Panc1 (cell line): ENCODE measurements around the gene EMX1. TPM values are rescaled to one million over a fixed set of nuclear protein-coding genes. Genes with fewer than 3 reads are reported as not detected.

Experiments used
- ATAC-seq: fragments of 200-7000 bp; cut with Tn5 transposase; 2 replicates; pipeline ENCODE4 v1.9.1; 2020; ENCODE audit warnings: mild to moderate bottlenecking, moderate library complexity
- BruUV-seq: library from RNA; stranded (reverse); fragments of 400-500 nt; replicated peaks from 2 replicates; lab custom pipeline; 2021; lab: Mats Ljungman, UMichigan
- CTCF ChIA-PET: fragments of 300-600 bp; sonication (Branson Sonifier 250); formaldehyde crosslinking; loops from one replicate; lab custom pipeline; 2022; ENCODE audit warnings: antibody characterized with exemption; lab: Charles Lee
- POLR2A ChIA-PET: fragments of 300-600 bp; sonication (Branson Sonifier 250); formaldehyde crosslinking; loops from one replicate; lab custom pipeline; 2022; ENCODE audit warnings: antibody characterized with exemption; lab: Charles Lee
- DNase-seq: peaks from one replicate; pipeline ENCODE4 v3.0.0-alpha.2; 2010; ENCODE audit warnings: low read depth, low spot score
- H3K27ac ChIP-seq: 2 replicates; pipeline ENCODE4 v1.5.1; 2011; ENCODE audit warnings: mild to moderate bottlenecking, low read length, inconsistent platforms
- H3K27me3 ChIP-seq: fragments of 200-500 bp; sonication (Bioruptor generic); 2 replicates; pipeline ENCODE4 v1.6.0; 2014; ENCODE audit warnings: low read length, inconsistent platforms; ENCODE audit not compliant: control insufficient read depth, insufficient read depth
- H3K36me3 ChIP-seq: fragments of 200-500 bp; sonication (Bioruptor generic); 2 replicates; pipeline ENCODE4 v1.5.1; 2014; ENCODE audit warnings: inconsistent platforms, mild to moderate bottlenecking, low read length, moderate library complexity; ENCODE audit not compliant: control insufficient read depth, insufficient read depth
- H3K4me1 ChIP-seq: 2 replicates; pipeline ENCODE4 v1.5.1; 2011; ENCODE audit warnings: inconsistent platforms, mild to moderate bottlenecking, low read length, moderate library complexity; ENCODE audit not compliant: control insufficient read depth, insufficient read depth
- H3K4me3 ChIP-seq, 2 experiments: 2 replicates each; pipeline ENCODE4 v1.5.1; 2011 to 2012; ENCODE audit warnings: low read depth in 2 of 2, low read length in 2 of 2, mild to moderate bottlenecking in 2 of 2, inconsistent platforms in 1 of 2, moderate library complexity in 1 of 2
- H3K9me3 ChIP-seq: fragments of 200-500 bp; sonication (Bioruptor generic); 2 replicates; pipeline ENCODE4 v1.5.1; 2014; ENCODE audit warnings: low read depth, mild to moderate bottlenecking, inconsistent platforms, low read length, moderate library complexity; ENCODE audit not compliant: control insufficient read depth, insufficient read depth
- POLR2AphosphoS5 ChIP-seq: IDR thresholded peaks from 2 replicates; pipeline ENCODE4 v1.6.1; 2012; ENCODE audit warnings: mild to moderate bottlenecking, low read depth, low read length, moderate library complexity
- SIN3A ChIP-seq: IDR thresholded peaks from 2 replicates; pipeline ENCODE4 v1.6.1; 2012; ENCODE audit warnings: low read depth, mild to moderate bottlenecking, low read length, moderate library complexity, borderline replicate concordance; ENCODE audit not compliant: insufficient read depth
- TCF7L2 ChIP-seq: IDR thresholded peaks from 2 replicates; pipeline ENCODE4 v1.6.1; 2011; ENCODE audit warnings: mild to moderate bottlenecking, low read depth, low read length, inconsistent platforms
- in situ Hi-C: cut with HindIII; loops from 2 replicates; pipeline ENCODE4 v1.10.0; 2016; ENCODE audit warnings: low sequenced_read_pairs, low pct_unique_long_range_greater_than_20kb
- intact Hi-C: fragments of 100-400 bp; cut with micrococcal nuclease; formaldehyde crosslinking; loops from one replicate; pipeline ENCODE4 v1.10.0; 2022; ENCODE audit not compliant: unreplicated experiment
- total RNA-seq: library from RNA; stranded (reverse); gene quantifications from one replicate; pipeline ENCODE4 v1.2.1, GENCODE V29; 2021; ENCODE audit not compliant: unreplicated experiment
- TF ChIP-seq, protein P1 (sequence below), 2 experiments: IDR thresholded peaks; 2 replicates each; pipeline ENCODE4 v1.6.1; 2011 to 2012; ENCODE audit warnings: low read depth in 2 of 2, control low read depth in 1 of 2, low read length in 1 of 2, mild to moderate bottlenecking in 1 of 2, moderate library complexity in 1 of 2; ENCODE audit not compliant: insufficient read depth in 1 of 2
- TF ChIP-seq, protein P2 (sequence below): fragments of 450-650 bp; IDR thresholded peaks from 2 replicates; pipeline ENCODE4 v1.5.1; 2017; ENCODE audit warnings: mild to moderate bottlenecking

EMX1 gene
- total RNA-seq, 1 experiment from 2014 or later, result 0.36 TPM

DNA sequence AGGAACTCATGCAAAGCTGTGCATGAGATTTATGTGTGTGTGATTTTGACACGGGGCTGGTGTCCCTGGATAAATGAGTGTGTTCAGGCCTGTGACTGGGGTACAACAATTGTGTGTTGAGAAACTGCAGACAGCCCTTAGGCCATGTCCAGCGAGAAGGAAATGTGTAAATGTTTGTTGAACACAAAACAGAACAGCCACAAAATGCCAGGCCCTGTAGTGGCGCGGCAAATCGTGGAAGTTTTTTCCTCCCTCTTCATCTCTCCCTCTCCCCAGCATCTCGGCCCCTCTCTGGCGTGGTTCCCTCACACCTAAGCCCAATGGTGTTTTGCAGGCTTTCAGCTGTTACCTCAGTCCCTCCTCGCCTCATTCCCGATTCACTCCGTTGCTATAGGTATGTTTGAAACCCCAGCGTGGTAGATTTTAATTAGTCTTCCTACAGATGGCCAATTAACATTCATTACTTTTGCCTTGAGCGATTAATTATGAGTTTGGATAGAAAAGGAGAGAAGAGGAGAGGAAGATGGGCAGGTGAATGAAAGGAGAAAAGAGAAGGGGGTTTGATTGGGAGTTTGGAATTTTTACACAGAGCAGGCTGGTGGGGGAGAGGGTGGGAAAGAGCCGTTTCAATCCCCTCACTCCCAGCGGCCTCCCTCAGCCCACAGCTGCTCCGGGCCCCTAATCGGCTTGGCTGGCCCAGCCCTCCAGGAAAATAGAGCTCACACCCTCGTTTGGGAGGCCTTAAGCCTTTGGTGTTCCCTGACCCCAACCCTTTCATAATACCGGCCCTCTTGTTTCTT, 19.3 kb upstream of the EMX1 start:
- ChIA-PET CTCF (interaction anchor here (0.6 kb wide), 1 partner anchor 1343 kb away, joined by 8 read pairs; no protein-coding TSS in a partner anchor), POLR2A (interaction anchor here (0.5 kb wide), 1 partner anchor 50 kb away, joined by 6 read pairs; no protein-coding TSS in a partner anchor)
- intact Hi-C loops, result no loop called here
- in situ Hi-C loops, result no loop called here
- BruUV-seq, result no TSS peak
- Histone ChIP-seq H3K27me3 (peaks cover 9% of the 10 kb centered on the region; the same call in 1 of the 2 replicates), H3K36me3 (no peaks in the 10 kb centered on the region), H3K9me3 (no peaks in the 10 kb centered on the region), H3K4me1 (no peaks in the 10 kb centered on the region), H3K4me3 (no peak overlapping the region), H3K27ac (no peak overlapping the region)
- DNase-seq (no peak), ATAC-seq (no peak)
- TF ChIP-seq, protein P1, sequence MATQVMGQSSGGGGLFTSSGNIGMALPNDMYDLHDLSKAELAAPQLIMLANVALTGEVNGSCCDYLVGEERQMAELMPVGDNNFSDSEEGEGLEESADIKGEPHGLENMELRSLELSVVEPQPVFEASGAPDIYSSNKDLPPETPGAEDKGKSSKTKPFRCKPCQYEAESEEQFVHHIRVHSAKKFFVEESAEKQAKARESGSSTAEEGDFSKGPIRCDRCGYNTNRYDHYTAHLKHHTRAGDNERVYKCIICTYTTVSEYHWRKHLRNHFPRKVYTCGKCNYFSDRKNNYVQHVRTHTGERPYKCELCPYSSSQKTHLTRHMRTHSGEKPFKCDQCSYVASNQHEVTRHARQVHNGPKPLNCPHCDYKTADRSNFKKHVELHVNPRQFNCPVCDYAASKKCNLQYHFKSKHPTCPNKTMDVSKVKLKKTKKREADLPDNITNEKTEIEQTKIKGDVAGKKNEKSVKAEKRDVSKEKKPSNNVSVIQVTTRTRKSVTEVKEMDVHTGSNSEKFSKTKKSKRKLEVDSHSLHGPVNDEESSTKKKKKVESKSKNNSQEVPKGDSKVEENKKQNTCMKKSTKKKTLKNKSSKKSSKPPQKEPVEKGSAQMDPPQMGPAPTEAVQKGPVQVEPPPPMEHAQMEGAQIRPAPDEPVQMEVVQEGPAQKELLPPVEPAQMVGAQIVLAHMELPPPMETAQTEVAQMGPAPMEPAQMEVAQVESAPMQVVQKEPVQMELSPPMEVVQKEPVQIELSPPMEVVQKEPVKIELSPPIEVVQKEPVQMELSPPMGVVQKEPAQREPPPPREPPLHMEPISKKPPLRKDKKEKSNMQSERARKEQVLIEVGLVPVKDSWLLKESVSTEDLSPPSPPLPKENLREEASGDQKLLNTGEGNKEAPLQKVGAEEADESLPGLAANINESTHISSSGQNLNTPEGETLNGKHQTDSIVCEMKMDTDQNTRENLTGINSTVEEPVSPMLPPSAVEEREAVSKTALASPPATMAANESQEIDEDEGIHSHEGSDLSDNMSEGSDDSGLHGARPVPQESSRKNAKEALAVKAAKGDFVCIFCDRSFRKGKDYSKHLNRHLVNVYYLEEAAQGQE (IDR thresholded peaks at IDR 0.05; ENCODE audit: insufficient read depth in 1 of 2, low read depth in 2 of 2, low read length in 1 of 2), result no peak

DNA sequence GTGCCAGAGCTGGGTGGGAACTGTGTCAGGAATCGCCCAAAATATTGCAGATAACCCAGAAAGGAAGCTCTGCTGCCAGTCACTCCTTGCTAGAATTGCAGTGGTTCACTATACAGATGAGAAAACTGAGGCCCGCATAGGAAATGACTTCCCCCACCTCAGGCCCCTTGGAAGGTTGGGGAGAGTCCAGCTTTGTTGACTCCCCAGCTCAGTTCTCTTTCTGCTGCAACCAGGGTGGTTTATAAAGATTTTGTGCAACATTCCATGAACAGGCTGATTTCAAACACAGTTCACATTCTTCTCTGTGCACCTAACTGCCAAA, 18.8 kb upstream of the EMX1 start:
- ChIA-PET CTCF (no interaction called here), POLR2A (no interaction called here)
- in situ Hi-C loops (no loop called here), intact Hi-C loops (no loop called here)
- H3K4me3 ChIP-seq, result no peak overlapping the region
- TF ChIP-seq POLR2AphosphoS5, result no peak
- TF ChIP-seq TCF7L2, result no peak
- TF ChIP-seq SIN3A, result no peak
- TF ChIP-seq, protein P2, sequence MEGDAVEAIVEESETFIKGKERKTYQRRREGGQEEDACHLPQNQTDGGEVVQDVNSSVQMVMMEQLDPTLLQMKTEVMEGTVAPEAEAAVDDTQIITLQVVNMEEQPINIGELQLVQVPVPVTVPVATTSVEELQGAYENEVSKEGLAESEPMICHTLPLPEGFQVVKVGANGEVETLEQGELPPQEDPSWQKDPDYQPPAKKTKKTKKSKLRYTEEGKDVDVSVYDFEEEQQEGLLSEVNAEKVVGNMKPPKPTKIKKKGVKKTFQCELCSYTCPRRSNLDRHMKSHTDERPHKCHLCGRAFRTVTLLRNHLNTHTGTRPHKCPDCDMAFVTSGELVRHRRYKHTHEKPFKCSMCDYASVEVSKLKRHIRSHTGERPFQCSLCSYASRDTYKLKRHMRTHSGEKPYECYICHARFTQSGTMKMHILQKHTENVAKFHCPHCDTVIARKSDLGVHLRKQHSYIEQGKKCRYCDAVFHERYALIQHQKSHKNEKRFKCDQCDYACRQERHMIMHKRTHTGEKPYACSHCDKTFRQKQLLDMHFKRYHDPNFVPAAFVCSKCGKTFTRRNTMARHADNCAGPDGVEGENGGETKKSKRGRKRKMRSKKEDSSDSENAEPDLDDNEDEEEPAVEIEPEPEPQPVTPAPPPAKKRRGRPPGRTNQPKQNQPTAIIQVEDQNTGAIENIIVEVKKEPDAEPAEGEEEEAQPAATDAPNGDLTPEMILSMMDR, result no peak
- TF ChIP-seq, protein P1 (IDR thresholded peaks at IDR 0.05; ENCODE audit: insufficient read depth in 1 of 2, low read depth in 2 of 2, low read length in 1 of 2), result no peak
- H3K27me3 ChIP-seq, result peaks cover 11% of the 10 kb centered on the region; the same call in 1 of the 2 replicates
- H3K36me3 ChIP-seq, result no peaks in the 10 kb centered on the region
- DNase-seq (no peak), ATAC-seq (no peak)
- no peak overlapping the region for H3K27ac ChIP-seq
- no peaks in the 10 kb centered on the region for H3K9me3 ChIP-seq
- H3K4me1 ChIP-seq, result no peaks in the 10 kb centered on the region
- no TSS peak for BruUV-seq
